HG03571 (cell line): ENCODE data around the gene BCAT1.
"Not testable (repeated sequence)": the region's sequence is repeated elsewhere in the genome, so short reads cannot be mapped to it uniquely, and the experiment has no call there.

Experiments
- ATAC-seq: cut with Tn5 transposase; IDR thresholded peaks from one replicate; pipeline ENCODE4 v1.9.1; 2021; ENCODE audit not compliant: unreplicated experiment

BCAT1 gene

DNA sequence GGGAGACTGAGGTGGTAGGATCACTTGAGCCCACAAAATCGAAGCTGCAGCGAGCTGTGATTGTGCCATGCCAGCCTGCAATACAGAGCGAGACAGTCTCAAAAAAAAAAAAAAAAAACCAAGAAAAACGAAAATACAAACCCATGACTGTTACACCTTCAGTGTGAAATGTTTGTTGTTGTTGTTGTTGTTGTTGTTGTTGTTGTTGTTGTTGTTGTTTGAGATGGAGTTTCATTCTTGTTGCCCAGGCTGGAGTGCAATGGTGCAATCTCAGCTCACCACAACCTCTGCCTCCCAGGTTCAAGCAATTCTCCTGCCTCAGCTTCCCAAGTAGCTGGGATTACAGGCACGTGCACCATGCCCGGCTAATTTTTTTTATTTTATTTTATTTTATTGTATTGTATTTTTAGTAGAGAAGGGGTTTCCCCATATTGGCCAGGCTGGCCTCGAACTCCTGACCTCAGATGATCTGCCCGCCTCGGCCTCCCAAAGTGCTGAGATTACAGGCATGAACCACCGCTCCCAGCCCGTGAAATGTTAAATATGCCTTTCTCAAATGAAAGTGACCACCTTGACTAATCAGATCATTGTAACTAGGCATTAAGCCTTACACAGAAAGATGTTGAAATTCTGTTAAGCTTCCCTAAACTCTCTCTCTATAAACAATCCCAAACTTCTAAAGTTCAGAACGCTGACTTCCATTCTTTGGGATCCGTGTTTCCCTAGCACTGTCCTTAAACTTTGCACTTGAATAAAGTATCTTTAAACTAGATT lies 20.2 kb downstream of the BCAT1 start:
- ATAC-seq: not testable (repeated sequence)

DNA sequence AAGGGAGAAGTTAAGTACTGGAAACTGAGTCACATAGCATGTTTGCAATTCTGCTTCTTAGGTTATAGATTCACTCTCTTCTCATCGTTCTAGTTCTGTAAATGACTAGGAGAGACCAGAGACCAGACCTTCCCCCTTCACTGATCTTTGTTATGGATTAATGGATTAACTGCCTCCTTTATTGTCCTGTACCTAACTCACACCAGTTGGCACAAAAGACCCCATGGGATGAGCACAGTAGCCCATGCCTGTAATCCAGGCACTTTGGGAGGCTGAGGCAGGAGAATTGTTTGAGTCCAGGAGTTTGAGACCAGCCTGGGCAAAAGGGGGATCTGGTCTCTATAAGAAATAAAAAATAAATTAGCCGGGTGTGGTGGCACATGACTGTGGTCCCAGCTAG lies 20.8 kb downstream of the BCAT1 start:
- ATAC-seq: no peak

GRCh38 chr12:24926080-24926479 lies 22.8 kb downstream of the BCAT1 start:
- ATAC-seq: not testable (repeated sequence)

- ATAC-seq: peak; percentile 74
Observed at GRCh38 chr12:24922090-24922489, 26.8 kb downstream of the BCAT1 start.

- ATAC-seq: no peak
Observed at GRCh38 chr12:24921251-24922038, 27.5 kb downstream of the BCAT1 start.

DNA sequence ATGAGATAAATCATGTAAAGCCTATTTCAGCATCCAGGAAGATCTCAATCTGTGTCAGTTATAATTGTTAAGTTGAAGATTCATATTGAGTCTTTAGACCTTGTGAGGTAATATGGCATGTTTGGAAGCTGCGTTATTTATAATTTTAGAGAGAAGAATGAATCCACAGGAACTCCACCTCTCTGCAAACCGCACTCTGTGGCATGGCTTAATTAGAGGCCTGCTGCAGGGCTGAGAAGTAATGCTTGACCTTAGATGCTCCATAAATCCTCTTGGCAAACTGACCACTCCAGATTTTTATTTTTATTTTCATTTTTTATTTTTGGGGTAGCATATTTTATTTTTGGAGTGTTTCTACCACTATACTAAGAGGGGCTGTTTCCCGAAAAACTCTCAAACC lies 28.8 kb downstream of the BCAT1 start:
- ATAC-seq: no peak

DNA sequence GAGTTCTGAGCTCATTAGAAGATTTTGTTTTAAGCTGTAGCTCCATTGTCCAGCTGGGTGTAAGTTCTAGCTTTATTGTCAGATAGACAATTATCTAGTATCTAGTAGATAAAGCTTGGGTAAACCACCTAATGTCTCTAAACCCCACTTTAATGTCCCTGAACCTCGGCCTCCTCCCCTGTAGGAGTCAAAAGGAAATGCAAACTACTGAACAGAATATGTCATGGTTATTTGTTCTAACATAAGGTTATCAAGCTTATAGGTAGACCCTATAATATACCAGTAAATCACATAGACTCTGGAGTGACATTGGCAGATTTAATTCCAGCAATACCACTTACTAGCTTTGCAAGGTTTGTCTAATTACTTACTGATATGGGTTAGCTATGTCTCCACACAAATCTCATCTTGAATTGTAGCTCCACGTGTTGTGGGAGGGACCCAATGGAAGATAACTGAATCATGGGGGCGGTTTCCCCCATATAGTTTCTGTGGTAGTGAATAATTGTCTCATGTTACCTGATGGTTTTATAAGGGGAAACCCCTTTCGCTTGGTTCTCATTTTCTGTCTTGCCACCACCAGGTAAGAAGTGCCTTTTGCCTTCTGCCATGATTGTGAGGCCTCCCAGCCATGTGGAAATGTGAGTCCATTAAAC lies 29.4 kb downstream of the BCAT1 start:
- ATAC-seq: no peak

DNA sequence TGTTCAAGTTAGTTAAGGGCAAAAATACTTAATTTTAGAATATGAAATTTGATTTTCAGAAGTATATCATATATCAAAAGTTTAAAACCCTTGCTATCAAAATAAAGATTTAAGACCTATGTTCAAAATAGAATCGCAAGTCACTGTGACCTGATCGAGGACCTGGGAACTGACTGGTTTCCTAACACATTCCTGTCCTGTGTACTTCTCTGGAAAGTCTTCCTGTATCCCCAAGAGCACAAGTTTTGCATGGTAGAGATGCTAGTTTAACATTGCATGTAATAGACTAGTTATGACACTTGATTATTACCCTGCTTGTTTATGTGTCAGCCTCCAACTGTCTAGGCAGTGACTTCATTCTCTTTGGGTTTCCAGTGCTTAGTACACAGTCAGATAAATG lies 30.3 kb downstream of the BCAT1 start:
- ATAC-seq: no peak

DNA sequence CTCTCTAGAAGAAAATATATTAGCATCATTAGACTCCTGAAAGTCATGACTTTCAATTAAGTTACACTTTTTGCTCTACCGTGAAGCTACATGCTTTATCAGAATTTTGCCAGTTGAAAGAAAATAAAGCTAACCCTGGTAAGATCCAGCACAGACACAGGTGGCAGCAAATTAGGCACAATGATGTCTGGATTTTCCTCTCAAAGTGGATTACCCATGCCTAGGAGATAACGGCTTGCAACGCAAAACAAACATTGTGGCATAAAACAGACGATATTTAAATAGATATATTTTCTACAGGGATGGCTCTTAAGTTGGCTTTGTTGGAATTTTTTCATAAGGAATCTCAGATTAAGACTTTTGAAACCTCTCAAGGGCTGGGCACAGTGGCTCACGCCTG lies 33.4 kb downstream of the BCAT1 start:
- no peak for ATAC-seq

DNA sequence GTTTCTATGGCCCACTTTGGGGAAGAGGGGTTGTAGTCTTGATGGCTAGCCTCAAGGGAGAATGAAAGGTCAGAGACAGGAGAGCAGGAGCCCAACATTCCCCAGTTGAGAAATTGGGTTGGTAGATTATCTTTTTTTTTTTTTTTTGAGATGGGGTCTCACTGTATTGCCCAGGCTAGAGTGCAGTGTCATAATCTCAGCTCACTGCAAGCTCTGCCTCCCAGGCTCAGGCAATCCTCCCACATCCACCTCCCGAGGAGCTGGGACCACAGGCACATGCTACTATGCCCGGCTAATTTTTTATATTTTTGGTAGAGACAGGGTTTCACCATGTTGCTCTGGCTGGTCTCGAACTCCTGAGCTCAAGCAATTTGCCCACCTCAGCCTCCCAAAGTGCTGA lies 34.9 kb downstream of the BCAT1 start:
- no peak for ATAC-seq

GRCh38 chr12:24913130-24913529 lies 35.8 kb downstream of the BCAT1 start:
- no peak for ATAC-seq

GRCh38 chr12:24911271-24911791 lies 37.6 kb downstream of the BCAT1 start:
- no peak for ATAC-seq

- ATAC-seq: not testable (repeated sequence)
Observed at GRCh38 chr12:24910192-24910591, 38.7 kb downstream of the BCAT1 start.

DNA sequence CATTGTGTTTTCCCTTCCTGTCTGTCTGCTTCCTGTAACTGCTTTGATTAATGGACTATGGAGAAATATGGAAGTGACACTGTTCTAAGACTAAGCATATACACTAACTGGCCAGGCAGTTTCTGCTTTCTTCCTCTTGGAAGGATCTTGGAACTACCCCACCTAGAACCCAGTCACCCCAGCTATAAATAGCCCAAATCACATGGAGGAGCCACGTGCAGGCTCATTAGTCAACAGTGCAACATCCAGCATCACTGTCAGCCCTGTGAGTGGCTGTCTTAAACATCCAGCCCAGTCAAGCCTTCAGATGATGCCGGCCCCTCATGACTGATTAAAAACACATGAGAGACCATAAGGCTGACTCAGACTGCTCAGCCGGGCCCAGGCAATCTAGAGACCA lies 39.2 kb downstream of the BCAT1 start:
- ATAC-seq: no peak

- ATAC-seq: no peak
Observed at GRCh38 chr12:24907464-24907863, 41.4 kb downstream of the BCAT1 start.

DNA sequence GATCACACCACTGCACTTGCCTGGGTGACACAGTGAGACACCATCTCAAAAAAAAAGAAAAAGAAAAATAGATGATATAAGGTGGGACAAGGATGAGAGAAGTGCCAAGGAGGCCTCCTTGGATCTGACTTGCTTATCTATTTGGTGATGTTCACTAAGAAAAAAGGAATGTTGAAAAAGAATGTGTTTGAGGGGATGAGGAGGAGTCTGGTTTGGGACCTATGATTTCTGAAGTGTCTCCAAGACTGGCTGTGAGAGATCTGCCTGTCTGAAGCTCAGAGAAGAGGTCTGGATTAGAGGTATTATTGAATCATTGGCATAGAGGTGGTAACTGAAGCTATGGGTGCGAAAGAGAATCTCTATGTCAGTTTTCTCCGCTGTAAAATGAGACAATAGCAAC lies 42.8 kb downstream of the BCAT1 start:
- no peak for ATAC-seq

- ATAC-seq: no peak
Observed at GRCh38 chr12:24905431-24905830, 43.5 kb downstream of the BCAT1 start.

DNA sequence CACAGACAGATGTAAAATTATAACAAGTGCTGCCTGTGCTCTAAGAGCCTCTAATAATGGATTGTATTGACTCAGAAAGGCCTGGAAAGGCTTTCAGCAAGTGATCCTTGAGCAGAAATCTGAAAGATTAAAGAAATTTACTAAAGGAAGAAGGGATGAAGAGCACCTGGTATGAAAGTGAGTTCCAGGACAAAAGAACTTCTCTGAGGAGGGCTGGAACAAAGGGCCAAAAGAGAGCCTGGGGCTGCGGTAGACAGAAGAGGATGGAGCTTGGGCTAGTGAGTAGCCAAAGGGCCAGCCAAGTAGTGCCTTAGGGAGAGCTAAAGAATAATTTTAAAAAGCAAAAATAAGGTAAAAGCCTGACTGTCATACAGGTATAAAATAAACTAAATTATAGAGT lies 44.0 kb downstream of the BCAT1 start:
- no peak for ATAC-seq

DNA sequence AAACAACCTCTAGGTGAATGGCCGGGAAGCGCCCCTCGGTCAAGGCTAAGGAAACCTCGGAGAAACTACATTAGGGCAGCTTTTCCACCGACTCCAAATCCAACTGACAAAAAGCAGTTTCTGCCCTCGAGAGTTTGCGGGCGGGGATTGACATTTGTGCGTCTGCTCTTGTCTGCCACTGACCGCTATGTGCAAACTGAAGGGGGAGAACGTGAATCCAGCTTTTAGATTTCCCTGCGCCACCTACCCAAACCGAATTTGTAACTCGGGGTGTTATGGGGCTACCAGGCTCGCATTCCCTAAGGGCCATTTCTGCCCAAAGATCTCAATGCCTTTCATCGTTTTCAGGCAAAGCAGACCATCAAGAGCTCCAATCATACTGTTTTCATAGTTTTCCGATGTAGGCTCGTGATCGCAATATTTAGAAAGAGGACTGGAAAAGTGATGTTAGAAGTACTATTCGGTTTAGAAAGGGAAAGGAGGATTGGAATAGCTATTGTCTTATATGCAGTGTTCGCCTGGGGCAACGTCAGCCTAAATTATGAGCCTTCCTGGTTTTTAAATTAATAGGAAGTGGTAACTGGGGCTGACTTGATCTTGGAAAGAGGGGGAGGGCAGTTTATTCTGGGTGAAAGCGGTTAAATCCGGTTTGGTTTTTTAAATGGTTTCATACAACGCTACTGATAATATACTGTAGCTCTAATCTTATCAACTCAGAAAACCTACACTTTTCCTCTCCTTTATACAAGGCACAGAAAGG lies 45.4 kb downstream of the BCAT1 start:
- no peak for ATAC-seq

DNA sequence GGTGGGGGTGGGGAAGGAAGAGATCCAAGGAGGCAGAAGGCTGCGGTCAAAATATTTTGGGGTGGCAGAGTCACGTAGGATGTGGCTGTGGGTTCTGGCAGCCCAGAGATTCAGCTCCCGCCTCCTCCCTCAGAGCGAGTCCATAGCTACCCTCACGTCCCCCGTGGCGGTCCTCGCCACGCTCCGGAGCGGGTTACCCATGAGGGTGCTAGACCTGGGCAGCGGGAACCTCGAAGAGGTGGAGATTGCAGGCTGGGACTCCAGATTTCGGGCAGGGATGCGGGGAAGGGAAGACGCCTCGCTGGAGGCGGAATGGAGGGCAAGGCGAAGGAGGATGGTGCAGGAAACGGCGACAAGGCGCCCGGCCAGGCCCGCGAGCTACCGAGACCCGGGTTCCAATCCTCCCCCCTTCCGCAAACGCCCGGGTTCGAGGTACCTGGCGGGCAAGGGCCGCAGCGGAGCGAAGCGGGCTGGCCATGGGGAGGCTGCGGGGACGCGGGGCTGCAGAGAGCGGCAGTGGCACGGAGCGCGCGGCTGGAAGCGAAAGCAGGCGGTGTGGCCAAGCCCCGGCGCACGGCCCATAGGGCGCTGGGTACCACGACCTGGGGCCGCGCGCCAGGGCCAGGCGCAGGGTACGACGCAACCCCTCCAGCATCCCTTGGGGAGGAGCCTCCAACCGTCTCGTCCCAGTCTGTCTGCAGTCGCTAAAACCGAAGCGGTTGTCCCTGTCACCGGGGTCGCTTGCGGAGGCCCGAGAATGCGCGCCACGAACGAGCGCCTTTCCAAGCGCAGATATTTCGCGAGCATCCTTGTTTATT lies 46.2 kb downstream of the BCAT1 start:
- peak; percentile 42 for ATAC-seq
